HG03571 (cell line): ENCODE results near the gene RFX2.
"Not testable (repeated sequence)": the region's sequence is repeated elsewhere in the genome, so short reads cannot be mapped to it uniquely, and the experiment has no call there.

Experiments
- ATAC-seq: cut with Tn5 transposase; IDR thresholded peaks from one replicate; pipeline ENCODE4 v1.9.1; 2021; ENCODE audit not compliant: unreplicated experiment

RFX2 gene

GRCh38 chr19:6017576-6017975, 92.7 kb downstream of the RFX2 start:
- ATAC-seq: no peak

GRCh38 chr19:6015841-6016545, 94.3 kb downstream of the RFX2 start:
- ATAC-seq: no peak

GRCh38 chr19:6014551-6015135, 95.7 kb downstream of the RFX2 start:
- ATAC-seq: no peak

- ATAC-seq: no peak
These were observed 97.7 kb downstream of the RFX2 start for GRCh38 chr19:6012426-6013170.

- no peak for ATAC-seq
These were observed 98.5 kb downstream of the RFX2 start for GRCh38 chr19:6011794-6012193.

GRCh38 chr19:6011206-6011605, 99.1 kb downstream of the RFX2 start:
- no peak for ATAC-seq

- ATAC-seq: no peak
These were observed 100.2 kb downstream of the RFX2 start for GRCh38 chr19:6010107-6010506.

- ATAC-seq: no peak
These were observed 102.4 kb downstream of the RFX2 start for GRCh38 chr19:6007866-6008265.

- ATAC-seq: no peak
These were observed 103.4 kb downstream of the RFX2 start for GRCh38 chr19:6006896-6007295.

GRCh38 chr19:6006070-6006446, 104.2 kb downstream of the RFX2 start:
- not testable (repeated sequence) for ATAC-seq

- ATAC-seq: no peak
These were observed 104.8 kb downstream of the RFX2 start for GRCh38 chr19:6005321-6006069.

- no peak for ATAC-seq
These were observed 106.3 kb downstream of the RFX2 start for GRCh38 chr19:6003976-6004375.

- ATAC-seq: no peak
These were observed 107.7 kb downstream of the RFX2 start for GRCh38 chr19:6002591-6002990.

- no peak for ATAC-seq
These were observed 110.0 kb downstream of the RFX2 start for GRCh38 chr19:6000228-6000847.

- no peak for ATAC-seq
These were observed 110.6 kb downstream of the RFX2 start for GRCh38 chr19:5999693-6000092.

GRCh38 chr19:5997371-5997770, 112.9 kb downstream of the RFX2 start:
- ATAC-seq: no peak

GRCh38 chr19:5996623-5997320, 113.5 kb downstream of the RFX2 start:
- no peak for ATAC-seq

GRCh38 chr19:5996102-5996501, 114.2 kb downstream of the RFX2 start:
- no peak for ATAC-seq

- ATAC-seq: no peak
These were observed 114.7 kb downstream of the RFX2 start for GRCh38 chr19:5995606-5996005.

- no peak for ATAC-seq
These were observed 115.7 kb downstream of the RFX2 start for GRCh38 chr19:5994405-5995165.
